ENCODE results near the gene PLXNA3.

PLXNA3 gene

GRCh38 chrX:154507673-154508383 lies 49.7 kb downstream of the PLXNA3 start:
- no peak for DNase-seq

- DNase-seq, result no peak
Observed at GRCh38 chrX:154508384-154508745, 50.3 kb downstream of the PLXNA3 start.

- DNase-seq, result no peak
Observed at GRCh38 chrX:154509455-154509854, 51.4 kb downstream of the PLXNA3 start.

- DNase-seq, result no peak
Observed at GRCh38 chrX:154511761-154512160, 53.7 kb downstream of the PLXNA3 start.

- DNase-seq, result no peak
Observed at GRCh38 chrX:154512879-154513553, 54.9 kb downstream of the PLXNA3 start.

GRCh38 chrX:154513716-154514115 lies 55.6 kb downstream of the PLXNA3 start:
- no peak for DNase-seq

GRCh38 chrX:154515090-154515965 lies 57.2 kb downstream of the PLXNA3 start:
- DNase-seq, result peak; percentile 20

- peak; percentile 87 for DNase-seq
Observed at GRCh38 chrX:154515966-154516655, 58.0 kb downstream of the PLXNA3 start, which contains the start of gene FAM3A. Gene FAM3A, minus strand, starts transcription at chrX:154516232. Its CDS starts 460 bp downstream, at chrX:154515772.

GRCh38 chrX:154516656-154517100 lies 58.6 kb downstream of the PLXNA3 start:
- DNase-seq, result no peak

GRCh38 chrX:154517101-154517781 lies 59.2 kb downstream of the PLXNA3 start:
- DNase-seq, result no peak

GRCh38 chrX:154519389-154519788 lies 61.3 kb downstream of the PLXNA3 start:
- no peak for DNase-seq

- no peak for DNase-seq
Observed at GRCh38 chrX:154525606-154526490, 67.8 kb downstream of the PLXNA3 start.

- peak; percentile 52 for DNase-seq
Observed at GRCh38 chrX:154526901-154527675, 69.0 kb downstream of the PLXNA3 start.

All from stimulated activated naive CD4-positive, alpha-beta T cell treated with Interleukin-2 at 50 U/mL for 16 hours (primary cell).